ENCODE data around the gene AGER.
"Not testable (repeated sequence)": the region's sequence is repeated elsewhere in the genome, so short reads cannot be mapped to it uniquely, and the experiment has no call there.

DNA sequence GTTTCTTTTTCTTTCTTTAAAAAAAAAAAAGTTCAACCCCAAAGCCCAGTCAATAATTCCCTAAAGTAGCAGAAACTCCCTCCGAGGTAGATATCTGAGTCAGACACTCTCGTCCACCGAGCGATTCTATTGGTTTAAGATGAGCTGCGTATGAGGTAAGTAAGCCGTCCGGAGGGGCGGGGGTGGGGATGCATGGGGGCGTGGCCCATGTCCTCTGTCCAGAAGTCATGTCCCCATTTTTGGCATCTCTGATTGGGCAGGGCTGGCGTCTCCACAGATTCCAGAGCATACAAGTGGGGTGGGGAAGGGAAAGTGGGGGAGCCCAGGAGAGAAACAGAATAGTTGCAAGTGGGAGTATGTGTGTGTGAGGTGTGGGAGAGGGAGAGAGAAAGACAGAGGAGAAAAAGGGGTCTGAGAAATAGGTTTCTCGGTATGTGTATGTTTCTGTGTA is 1.7 kb upstream of the AGER start:
- TF ChIP-seq POLR2A (IDR thresholded peaks at IDR 0.05; ENCODE audit: low read length); GATA1 (IDR thresholded peaks at IDR 0.05; ENCODE audit: low read depth, low read length): not testable (repeated sequence)

Data from erythroblast (primary cell).